Measurements from ENCODE around the gene BBS9. TPM values are rescaled to one million over a fixed set of nuclear protein-coding genes. Genes with fewer than 3 reads are reported as not detected.
"Not testable (repeated sequence)": the region's sequence is repeated elsewhere in the genome, so short reads cannot be mapped to it uniquely, and the experiment has no call there.

Gene BBS9
- total RNA-seq, 2 experiments from 2014 or later: 13.7 to 17.2 TPM

- ATAC-seq (ENCODE audit: low read depth): no peak
Observed at GRCh38 chr7:33503014-33503413, 373.6 kb downstream of the BBS9 start.

GRCh38 chr7:33503736-33504135, 374.4 kb downstream of the BBS9 start:
- Mint-ChIP-seq H3K36me3 (no peaks in the 10 kb centered on the region), H3K4me1 (no peaks in the 10 kb centered on the region), H3K27me3 (no peaks in the 10 kb centered on the region), H3K27ac (no peak overlapping the region), H3K9me3 (no peaks in the 10 kb centered on the region), H3K4me3 (no peak overlapping the region)
- ATAC-seq (ENCODE audit: low read depth) (no peak), DNase-seq (no peak)
- POLR2A ChIA-PET: no interaction called here

More at GRCh38 chr7:33503014-33503413, 373.6 kb downstream of the BBS9 start:
- Mint-ChIP-seq H3K9me3 (no peaks in the 10 kb centered on the region), H3K36me3 (no peaks in the 10 kb centered on the region), H3K27me3 (no peaks in the 10 kb centered on the region), H3K4me3 (no peak overlapping the region), H3K4me1 (no peaks in the 10 kb centered on the region), H3K27ac (no peak overlapping the region)
- DNase-seq: no peak
- POLR2A ChIA-PET: no interaction called here

DNA sequence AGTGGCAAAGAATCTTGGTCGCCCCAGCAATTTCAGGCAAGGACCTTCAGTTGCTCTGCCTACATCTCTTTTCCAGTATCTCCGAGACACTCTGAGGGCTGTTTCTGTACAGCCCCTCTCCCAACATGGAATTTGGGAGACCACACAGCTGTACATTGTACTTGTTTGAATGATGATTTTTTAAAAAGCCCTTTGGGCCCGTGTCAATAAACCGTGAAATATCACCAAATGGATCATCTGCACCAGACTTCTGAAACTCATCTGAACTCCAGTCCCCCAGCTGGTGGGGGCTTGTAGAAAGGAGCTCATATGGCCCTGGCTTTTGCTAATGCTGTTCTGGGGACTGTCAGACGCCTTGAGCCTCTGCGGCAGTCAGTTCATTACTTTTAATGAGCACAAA, 374.9 kb downstream of the BBS9 start:
- Mint-ChIP-seq H3K4me1 (no peaks in the 10 kb centered on the region), H3K9me3 (no peaks in the 10 kb centered on the region), H3K4me3 (no peak overlapping the region), H3K27ac (no peak overlapping the region), H3K27me3 (no peaks in the 10 kb centered on the region), H3K36me3 (no peaks in the 10 kb centered on the region)
- DNase-seq (no peak), ATAC-seq (ENCODE audit: low read depth) (no peak)
- POLR2A ChIA-PET: no interaction called here

GRCh38 chr7:33509206-33509605, 379.8 kb downstream of the BBS9 start:
- POLR2A ChIA-PET: no interaction called here
- ATAC-seq (ENCODE audit: low read depth) (no peak), DNase-seq (no peak)
- H3K36me3 Mint-ChIP-seq: no peaks in the 10 kb centered on the region
- H3K4me1 Mint-ChIP-seq: no peaks in the 10 kb centered on the region
- H3K9me3 Mint-ChIP-seq: no peaks in the 10 kb centered on the region
- H3K27ac Mint-ChIP-seq: no peak overlapping the region
- H3K4me3 Mint-ChIP-seq: no peak overlapping the region
- H3K27me3 Mint-ChIP-seq: no peaks in the 10 kb centered on the region

- Mint-ChIP-seq H3K27me3 (no peaks in the 10 kb centered on the region), H3K36me3 (no peaks in the 10 kb centered on the region), H3K27ac (no peak overlapping the region), H3K9me3 (no peaks in the 10 kb centered on the region), H3K4me3 (no peak overlapping the region), H3K4me1 (peaks cover 1% of the 10 kb centered on the region)
- DNase-seq: no peak
- no peak for ATAC-seq (ENCODE audit: low read depth)
- POLR2A ChIA-PET: no interaction called here
Observed at GRCh38 chr7:33511778-33512177, 382.4 kb downstream of the BBS9 start.

DNA sequence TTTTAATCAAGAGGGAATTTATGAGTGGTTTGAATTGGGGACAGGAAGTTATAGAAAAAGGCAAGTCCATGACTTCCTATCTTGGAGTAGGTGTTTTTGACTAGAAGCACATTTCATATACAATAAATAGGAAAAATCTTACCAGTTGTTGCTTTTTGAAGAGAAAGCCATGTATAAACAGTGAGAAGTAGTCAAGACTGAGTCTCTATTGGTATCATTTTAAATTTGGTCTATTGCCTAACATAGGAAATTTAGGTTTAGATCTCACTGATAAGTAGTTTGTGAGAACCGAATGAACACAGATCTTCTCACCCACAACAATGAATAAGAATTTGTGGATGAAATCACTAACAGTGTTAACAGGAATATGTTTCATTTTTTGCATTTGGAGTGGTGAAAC, 387.2 kb downstream of the BBS9 start:
- no peak overlapping the region for H3K4me3 Mint-ChIP-seq

DNA sequence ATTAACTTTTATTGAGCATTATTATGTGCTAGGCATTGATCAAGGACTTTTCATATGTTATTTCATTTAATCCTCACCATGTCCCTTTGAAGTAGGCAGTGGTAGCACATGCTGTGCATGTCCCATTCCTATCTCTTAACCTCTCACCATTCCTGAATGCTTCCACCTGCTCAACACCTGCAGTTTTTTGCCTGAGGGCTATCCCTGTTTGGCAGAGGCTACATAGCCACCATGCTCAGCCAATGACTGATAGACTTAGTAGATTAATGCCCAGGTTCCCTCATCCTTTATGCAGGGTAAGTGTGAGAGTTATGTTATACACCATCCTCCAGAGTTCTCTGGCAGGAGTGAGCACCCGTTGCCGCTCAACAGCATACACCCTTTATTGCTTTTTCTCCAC, 387.8 kb downstream of the BBS9 start:
- Mint-ChIP-seq H3K36me3 (no peaks in the 10 kb centered on the region), H3K9me3 (no peaks in the 10 kb centered on the region), H3K4me1 (peaks cover 1% of the 10 kb centered on the region), H3K27ac (no peak overlapping the region), H3K27me3 (no peaks in the 10 kb centered on the region), H3K4me3 (no peak overlapping the region)
- DNase-seq: no peak
- no peak for ATAC-seq (ENCODE audit: low read depth)
- POLR2A ChIA-PET: no interaction called here

More for the DNA sequence above, 387.2 kb downstream of the BBS9 start:
- Mint-ChIP-seq H3K36me3 (no peaks in the 10 kb centered on the region), H3K27ac (no peak overlapping the region), H3K4me1 (peaks cover 1% of the 10 kb centered on the region), H3K27me3 (no peaks in the 10 kb centered on the region), H3K9me3 (no peaks in the 10 kb centered on the region)
- POLR2A ChIA-PET: no interaction called here
- ATAC-seq (ENCODE audit: low read depth): no peak
- no peak for DNase-seq

GRCh38 chr7:33527008-33527407, 397.6 kb downstream of the BBS9 start:
- POLR2A ChIA-PET; H3K4me1 Mint-ChIP-seq; H3K36me3 Mint-ChIP-seq; H3K27me3 Mint-ChIP-seq; H3K9me3 Mint-ChIP-seq; DNase-seq; H3K27ac Mint-ChIP-seq; H3K4me3 Mint-ChIP-seq; ATAC-seq (ENCODE audit: low read depth): not testable (repeated sequence)

DNA sequence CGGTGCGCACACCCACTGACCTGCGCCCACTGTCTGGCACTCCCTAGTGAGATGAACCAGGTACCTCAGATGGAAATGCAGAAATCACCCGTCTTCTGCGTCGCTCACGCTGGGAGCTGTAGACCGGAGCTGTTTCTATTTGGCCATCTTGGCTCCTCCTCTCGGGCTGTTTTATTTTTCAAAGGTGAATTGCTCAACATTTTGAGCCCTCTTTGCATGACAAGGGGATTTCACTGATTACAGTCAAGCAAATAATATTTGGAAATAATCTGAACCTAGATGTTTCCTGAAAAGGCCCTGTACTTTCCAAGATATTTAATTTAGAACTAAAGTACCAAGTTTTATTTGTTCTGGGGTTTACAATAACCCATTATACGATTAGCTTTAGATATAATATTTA, 398.2 kb downstream of the BBS9 start:
- H3K27ac Mint-ChIP-seq; H3K9me3 Mint-ChIP-seq; POLR2A ChIA-PET; H3K36me3 Mint-ChIP-seq; H3K4me1 Mint-ChIP-seq; ATAC-seq (ENCODE audit: low read depth); H3K4me3 Mint-ChIP-seq; H3K27me3 Mint-ChIP-seq; DNase-seq: not testable (repeated sequence)

- no peaks in the 10 kb centered on the region for H3K4me1 Mint-ChIP-seq
- no peaks in the 10 kb centered on the region for H3K27me3 Mint-ChIP-seq
- DNase-seq (no peak), ATAC-seq (ENCODE audit: low read depth) (no peak)
- POLR2A ChIA-PET: no interaction called here
- peaks cover 3% of the 10 kb centered on the region for H3K9me3 Mint-ChIP-seq
- no peaks in the 10 kb centered on the region for H3K36me3 Mint-ChIP-seq
- H3K27ac Mint-ChIP-seq: no peak overlapping the region
- H3K4me3 Mint-ChIP-seq: no peak overlapping the region
Observed at GRCh38 chr7:33529070-33529469, 399.7 kb downstream of the BBS9 start.

GRCh38 chr7:33530664-33531063, 401.3 kb downstream of the BBS9 start:
- H3K27me3 Mint-ChIP-seq: no peaks in the 10 kb centered on the region
- H3K9me3 Mint-ChIP-seq: peaks cover 3% of the 10 kb centered on the region
- POLR2A ChIA-PET: no interaction called here
- ATAC-seq (ENCODE audit: low read depth) (no peak), DNase-seq (no peak)
- H3K4me1 Mint-ChIP-seq: peaks cover 4% of the 10 kb centered on the region
- no peak overlapping the region for H3K4me3 Mint-ChIP-seq
- H3K36me3 Mint-ChIP-seq: no peaks in the 10 kb centered on the region
- no peak overlapping the region for H3K27ac Mint-ChIP-seq

DNA sequence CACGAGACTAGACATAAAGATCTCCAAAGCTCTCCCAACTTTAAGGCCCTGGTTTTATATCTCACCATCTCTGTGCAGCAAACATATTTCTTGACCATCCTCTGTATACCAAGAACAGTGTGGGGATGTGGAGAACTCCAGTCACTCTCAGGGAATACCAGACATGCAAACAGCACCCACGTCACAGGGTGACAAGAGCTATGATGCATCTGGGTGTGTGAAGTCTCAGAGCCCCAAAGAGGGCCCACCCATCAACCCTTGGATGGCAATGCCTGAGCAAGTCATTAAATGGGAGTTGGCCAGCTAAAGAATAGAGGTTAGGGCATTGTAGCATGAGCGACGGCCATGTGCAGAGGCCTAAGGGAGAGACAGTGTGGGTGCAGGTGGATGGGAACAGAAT, 402.5 kb downstream of the BBS9 start:
- H3K9me3 Mint-ChIP-seq: peaks cover 3% of the 10 kb centered on the region
- ATAC-seq (ENCODE audit: low read depth) (no peak), DNase-seq (no peak)
- H3K36me3 Mint-ChIP-seq: no peaks in the 10 kb centered on the region
- no peaks in the 10 kb centered on the region for H3K27me3 Mint-ChIP-seq
- no peak overlapping the region for H3K27ac Mint-ChIP-seq
- no peak overlapping the region for H3K4me3 Mint-ChIP-seq
- POLR2A ChIA-PET: no interaction called here
- H3K4me1 Mint-ChIP-seq: peaks cover 4% of the 10 kb centered on the region

DNA sequence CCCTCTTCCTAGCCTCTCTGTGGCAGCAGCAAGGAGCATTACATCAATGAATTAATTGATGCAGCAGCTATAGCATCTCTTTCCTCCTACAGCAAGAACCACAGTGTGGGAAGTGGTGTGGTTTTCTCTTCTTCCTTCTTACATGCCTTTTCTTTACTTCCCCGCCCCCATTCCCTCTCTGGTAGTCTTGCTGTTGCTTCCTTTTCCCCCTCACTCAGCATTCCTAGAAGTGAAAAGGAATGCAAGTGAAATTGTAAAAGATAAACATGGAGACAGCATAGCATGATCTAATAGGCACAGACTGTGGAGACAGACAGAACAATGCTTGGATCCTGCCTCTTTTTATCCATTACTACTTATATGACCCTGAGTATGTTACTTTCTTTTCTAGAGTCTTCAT, 405.5 kb downstream of the BBS9 start:
- peaks cover 5% of the 10 kb centered on the region for H3K9me3 Mint-ChIP-seq
- H3K4me1 Mint-ChIP-seq: peaks cover 4% of the 10 kb centered on the region
- no peak overlapping the region for H3K4me3 Mint-ChIP-seq
- peaks cover 5% of the 10 kb centered on the region for H3K36me3 Mint-ChIP-seq
- no peak for DNase-seq
- no peaks in the 10 kb centered on the region for H3K27me3 Mint-ChIP-seq
- no peak for ATAC-seq (ENCODE audit: low read depth)
- POLR2A ChIA-PET: no interaction called here
- no peak overlapping the region for H3K27ac Mint-ChIP-seq

GRCh38 chr7:33535989-33536388, 406.6 kb downstream of the BBS9 start:
- Mint-ChIP-seq H3K27ac (no peak overlapping the region), H3K4me3 (no peak overlapping the region), H3K36me3 (peaks cover 7% of the 10 kb centered on the region), H3K4me1 (peaks cover 4% of the 10 kb centered on the region), H3K27me3 (no peaks in the 10 kb centered on the region), H3K9me3 (peaks cover 9% of the 10 kb centered on the region)
- POLR2A ChIA-PET: no interaction called here
- ATAC-seq (ENCODE audit: low read depth) (no peak), DNase-seq (no peak)

DNA sequence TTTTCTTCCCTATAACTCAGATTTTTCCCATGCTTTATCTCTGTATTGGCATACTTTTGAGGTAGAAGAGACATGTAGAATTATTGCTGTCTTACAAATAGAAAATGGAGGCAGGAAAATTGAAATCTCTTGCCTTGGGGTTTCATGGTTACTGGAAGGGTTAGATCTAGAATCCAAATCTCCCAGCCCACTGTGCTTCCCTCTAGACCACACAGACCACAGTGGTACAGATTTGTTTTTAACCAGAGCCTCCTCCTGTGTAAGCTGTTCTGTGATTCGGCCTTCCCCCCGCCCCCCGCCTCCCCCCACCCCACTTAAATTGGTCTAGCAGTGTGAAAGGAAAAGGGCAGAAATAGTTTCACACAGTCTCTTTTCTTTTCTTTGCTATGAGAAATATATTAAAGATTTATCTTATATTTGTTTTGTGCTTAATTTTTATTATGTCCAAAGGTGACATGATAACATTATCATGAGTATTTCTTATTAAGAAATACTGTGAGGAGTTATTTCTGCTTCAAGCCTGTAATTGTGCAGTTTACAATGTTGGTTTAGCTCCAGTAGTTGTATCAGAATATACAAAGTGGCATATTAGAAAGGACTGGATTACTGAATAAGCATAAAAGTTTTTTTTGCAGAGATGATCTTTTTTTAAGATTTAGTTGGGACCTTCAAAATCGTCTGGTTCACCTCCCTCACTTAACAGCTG, 407.2 kb downstream of the BBS9 start:
- Mint-ChIP-seq H3K4me1 (peaks cover 4% of the 10 kb centered on the region), H3K27me3 (no peaks in the 10 kb centered on the region), H3K36me3 (peaks cover 8% of the 10 kb centered on the region)

More for the DNA sequence above, 407.2 kb downstream of the BBS9 start:
- no peak for DNase-seq
- POLR2A ChIA-PET: no interaction called here
- no peak overlapping the region for H3K27ac Mint-ChIP-seq
- no peak overlapping the region for H3K4me3 Mint-ChIP-seq
- ATAC-seq (ENCODE audit: low read depth): no peak
- H3K9me3 Mint-ChIP-seq: peaks cover 11% of the 10 kb centered on the region
